ENCODE measurements around the gene SLC1A7. TPM values are rescaled to one million over a fixed set of nuclear protein-coding genes. Genes with fewer than 3 reads are reported as not detected.

SLC1A7 gene
- polyA plus RNA-seq, 1 donor (not counting 4 experiments of a cell fraction or from before 2014, with no cell fraction given): not detected

GRCh38 chr1:53122201-53122885 is 20.1 kb downstream of the SLC1A7 start:
- Histone ChIP-seq H3K27ac (ENCODE audit: control insufficient read depth, insufficient read depth, low read length) (no peak overlapping the region), H3K9me3 (ENCODE audit: control insufficient read depth, low read depth, low read length) (no peaks in the 10 kb centered on the region), H3K4me3 (ENCODE audit: control insufficient read depth in 2 of 3, extremely low read depth in 1 of 3, insufficient read depth in 2 of 3, low read depth in 1 of 3, low read length in 3 of 3) (no peak overlapping the region), H3K9ac (ENCODE audit: control insufficient read depth, extremely low read depth, insufficient read depth, low read length) (no peak overlapping the region), H3K79me2 (ENCODE audit: control insufficient read depth, insufficient read depth, low read length) (no peaks in the 10 kb centered on the region), H3K36me3 (ENCODE audit: control insufficient read depth in 2 of 2, extremely low read depth in 1 of 2, insufficient read depth in 2 of 2, low read length in 2 of 2) (no peaks in the 10 kb centered on the region), H4K20me1 (ENCODE audit: control insufficient read depth, extremely low read depth, insufficient read depth, low read length) (no peaks in the 10 kb centered on the region), H3K4me1 (ENCODE audit: control insufficient read depth, extremely low read depth, insufficient read depth, low read length) (no peaks in the 10 kb centered on the region), H3K27me3 (ENCODE audit: control insufficient read depth, extremely low read depth, insufficient read depth, low read length) (peaks cover 10% of the 10 kb centered on the region), H3K4me2 (ENCODE audit: control insufficient read depth, extremely low read depth, insufficient read depth, low read depth, low read length) (no peak overlapping the region), H3K9me1 (ENCODE audit: control insufficient read depth, extremely low read depth, insufficient read depth, low read length) (no peaks in the 10 kb centered on the region), H2AFZ (ENCODE audit: control insufficient read depth, low read length) (no peak overlapping the region)
- FAIRE-seq (no peak), DNase-seq (ENCODE audit: low read depth, low spot score) (no peak)
- TF ChIP-seq CTCF (optimal IDR thresholded peaks at IDR 0.05 in 1 of 3, IDR thresholded peaks at IDR 0.05 in 1 of 3, conservative IDR thresholded peaks at IDR 0.05 in 1 of 3; ENCODE audit: extremely low read depth in 1 of 3, insufficient read depth in 2 of 3, low read length in 3 of 3) (no peak), EZH2 (IDR thresholded peaks at IDR 0.05; ENCODE audit: low read length) (no peak)
- dilution Hi-C loops (cut with MboI; ENCODE audit: extremely low pct_ligation_motif_present, low sequenced_read_pairs): no loop called here

GRCh38 chr1:53121319-53122172 is 20.9 kb downstream of the SLC1A7 start:
- H3K9me3 ChIP-seq (ENCODE audit: control insufficient read depth, low read depth, low read length): no peaks in the 10 kb centered on the region
- no peaks in the 10 kb centered on the region for H4K20me1 ChIP-seq (ENCODE audit: control insufficient read depth, extremely low read depth, insufficient read depth, low read length)
- dilution Hi-C loops (cut with MboI; ENCODE audit: extremely low pct_ligation_motif_present, low sequenced_read_pairs): no loop called here
- no peak for FAIRE-seq
- no peak overlapping the region for H3K9ac ChIP-seq (ENCODE audit: control insufficient read depth, extremely low read depth, insufficient read depth, low read length)
- no peak overlapping the region for H2AFZ ChIP-seq (ENCODE audit: control insufficient read depth, low read length)
- TF ChIP-seq CTCF (optimal IDR thresholded peaks at IDR 0.05 in 1 of 3, IDR thresholded peaks at IDR 0.05 in 1 of 3, conservative IDR thresholded peaks at IDR 0.05 in 1 of 3; ENCODE audit: extremely low read depth in 1 of 3, insufficient read depth in 2 of 3, low read length in 3 of 3) (no peak), EZH2 (IDR thresholded peaks at IDR 0.05; ENCODE audit: low read length) (no peak)
- no peak overlapping the region for H3K4me3 ChIP-seq (ENCODE audit: control insufficient read depth in 2 of 3, extremely low read depth in 1 of 3, insufficient read depth in 2 of 3, low read depth in 1 of 3, low read length in 3 of 3)
- no peaks in the 10 kb centered on the region for H3K36me3 ChIP-seq (ENCODE audit: control insufficient read depth in 2 of 2, extremely low read depth in 1 of 2, insufficient read depth in 2 of 2, low read length in 2 of 2)
- H3K27me3 ChIP-seq (ENCODE audit: control insufficient read depth, extremely low read depth, insufficient read depth, low read length): peaks cover 14% of the 10 kb centered on the region
- no peak overlapping the region for H3K4me2 ChIP-seq (ENCODE audit: control insufficient read depth, extremely low read depth, insufficient read depth, low read depth, low read length)
- H3K4me1 ChIP-seq (ENCODE audit: control insufficient read depth, extremely low read depth, insufficient read depth, low read length): no peaks in the 10 kb centered on the region
- H3K79me2 ChIP-seq (ENCODE audit: control insufficient read depth, insufficient read depth, low read length): no peaks in the 10 kb centered on the region
- DNase-seq (ENCODE audit: low read depth, low spot score): no peak
- no peaks in the 10 kb centered on the region for H3K9me1 ChIP-seq (ENCODE audit: control insufficient read depth, extremely low read depth, insufficient read depth, low read length)
- H3K27ac ChIP-seq (ENCODE audit: control insufficient read depth, insufficient read depth, low read length): no peak overlapping the region

All from keratinocyte (primary cell).